HG02870 (cell line): ENCODE results near the gene RTP2.

Experiments used
- ATAC-seq: cut with Tn5 transposase; IDR thresholded peaks from one replicate; pipeline ENCODE4 v1.9.1; 2021; ENCODE audit warnings: mild to moderate bottlenecking, moderate library complexity; ENCODE audit not compliant: unreplicated experiment

The RTP2 gene

GRCh38 chr3:187677604-187678003, 24.8 kb downstream of the RTP2 start:
- ATAC-seq, result no peak

- no peak for ATAC-seq
Observed at GRCh38 chr3:187673012-187673411, 29.3 kb downstream of the RTP2 start.

- no peak for ATAC-seq
Observed at GRCh38 chr3:187669675-187670504, 32.5 kb downstream of the RTP2 start, which contains the start of gene SST. TSS of gene SST (minus strand) at chr3:187670394. CDS start at chr3:187670291, 103 bp downstream.

- ATAC-seq, result no peak
Observed at GRCh38 chr3:187667526-187667925, 34.8 kb downstream of the RTP2 start.

- ATAC-seq, result no peak
Observed at GRCh38 chr3:187665764-187666402, 36.5 kb downstream of the RTP2 start.

- no peak for ATAC-seq
Observed at GRCh38 chr3:187665010-187665409, 37.3 kb downstream of the RTP2 start.

- no peak for ATAC-seq
Observed at GRCh38 chr3:187662848-187663409, 39.4 kb downstream of the RTP2 start.

- no peak for ATAC-seq
Observed at GRCh38 chr3:187661267-187661666, 41.1 kb downstream of the RTP2 start.

- no peak for ATAC-seq
Observed at GRCh38 chr3:187651282-187651681, 51.1 kb downstream of the RTP2 start.
